Measurements from ENCODE around the gene GET4.

- TF ChIP-seq POLR2A (IDR thresholded peaks at IDR 0.05) (no peak), CTCF (IDR thresholded peaks at IDR 0.05) (no peak)
These were observed 7.0 kb downstream of the GET4 start for GRCh38 chr7:883055-884021.

All from body of pancreas (tissue), 4 donors.